Renal cortex interstitium (tissue), 11 donors: ENCODE results near the gene ARHGAP24. TPM values are rescaled to one million over a fixed set of nuclear protein-coding genes. Genes with fewer than 3 reads are reported as not detected.

Experiments
- DNase-seq, 11 donors: peaks; one replicate each; pipeline ENCODE4 v3.0.0-alpha.2; 2013; ENCODE audit warnings: low read depth in 9 of 11, low spot score in 4 of 11; ENCODE audit errors: extremely low read depth in 1 of 11
- polyA plus RNA-seq, 3 donors: library from polyadenylated mRNA; unstranded; fragments of 120-200 nt; gene quantifications; one replicate each; pipeline ENCODE4 v1.2.1, GENCODE V29; 2013; ENCODE audit not compliant: insufficient read length in 3 of 3

Gene ARHGAP24
- polyA plus RNA-seq, 3 donors: 101 to 124 (median 118) TPM

GRCh38 chr4:85744950-85745349 lies 270.0 kb downstream of the ARHGAP24 start:
- DNase-seq: no peak

DNA sequence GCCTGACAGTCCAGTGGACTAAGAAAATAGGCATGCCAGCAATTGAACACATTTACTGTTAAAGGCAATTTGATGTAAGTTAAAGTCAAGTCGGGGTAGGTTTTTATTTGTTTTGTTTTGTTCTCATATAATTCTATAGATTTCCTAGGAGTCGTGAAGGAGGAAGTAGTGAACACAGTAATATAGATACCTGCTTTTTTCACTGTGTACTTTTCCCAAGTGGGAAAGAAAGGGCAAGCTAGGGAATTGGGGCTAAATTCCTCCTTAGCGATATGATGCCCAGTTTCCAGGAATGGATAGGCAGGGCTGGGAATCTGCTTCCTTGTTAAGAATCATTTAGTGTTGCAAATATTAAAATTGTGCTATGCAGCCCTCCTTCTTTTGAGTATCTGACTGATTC lies 271.0 kb downstream of the ARHGAP24 start:
- no peak for DNase-seq

DNA sequence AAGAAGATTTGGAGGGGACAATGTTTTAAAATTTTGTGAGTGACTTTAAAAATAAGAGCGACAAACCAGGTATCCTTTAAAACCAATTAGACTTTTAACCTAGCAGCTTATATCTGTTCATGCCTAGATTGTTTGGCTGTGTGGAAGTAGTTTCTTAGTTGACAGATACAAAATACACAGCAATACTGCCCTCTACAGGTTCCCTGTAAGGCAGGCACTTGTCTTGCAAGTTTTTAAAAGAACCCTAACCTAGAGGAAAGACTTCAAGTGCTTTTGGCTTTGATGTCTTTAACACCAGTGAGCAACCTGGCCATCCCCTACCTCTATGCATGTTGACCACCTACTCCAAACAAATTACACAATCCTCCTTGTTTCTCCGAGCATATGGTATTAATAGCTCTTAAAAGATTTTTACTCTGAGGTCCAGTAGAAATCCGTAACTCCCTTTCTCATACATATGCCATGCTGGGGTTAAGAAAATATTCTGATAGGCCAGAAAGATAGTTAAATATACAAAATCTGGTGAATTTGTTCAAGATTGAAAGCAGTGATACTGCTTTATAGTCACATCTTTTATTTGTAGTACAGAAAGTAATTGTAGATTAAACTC lies 273.0 kb downstream of the ARHGAP24 start:
- peak; percentile 50 to 83 (median 66) for DNase-seq

DNA sequence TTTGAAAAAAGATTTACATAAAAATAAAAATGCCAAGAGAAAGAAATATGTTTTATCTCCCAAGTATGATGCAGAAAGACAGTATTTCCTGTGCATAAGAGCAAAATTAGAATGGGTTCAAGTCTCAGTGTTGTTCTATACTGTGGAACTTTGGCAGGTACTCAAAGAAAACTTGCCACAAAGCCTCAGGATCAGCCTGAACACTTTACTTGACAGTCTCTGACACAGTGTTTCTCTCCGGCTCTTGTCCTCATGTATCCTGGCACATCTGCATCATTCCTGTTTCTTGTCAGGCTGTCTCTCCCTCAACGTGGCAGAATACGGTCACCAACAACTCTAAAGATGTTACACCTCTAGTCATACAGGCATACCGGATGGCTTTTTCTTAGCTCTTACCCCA lies 273.7 kb downstream of the ARHGAP24 start:
- DNase-seq: no peak

- DNase-seq: no peak
Measured at GRCh38 chr4:85751866-85752265, 276.9 kb downstream of the ARHGAP24 start.

DNA sequence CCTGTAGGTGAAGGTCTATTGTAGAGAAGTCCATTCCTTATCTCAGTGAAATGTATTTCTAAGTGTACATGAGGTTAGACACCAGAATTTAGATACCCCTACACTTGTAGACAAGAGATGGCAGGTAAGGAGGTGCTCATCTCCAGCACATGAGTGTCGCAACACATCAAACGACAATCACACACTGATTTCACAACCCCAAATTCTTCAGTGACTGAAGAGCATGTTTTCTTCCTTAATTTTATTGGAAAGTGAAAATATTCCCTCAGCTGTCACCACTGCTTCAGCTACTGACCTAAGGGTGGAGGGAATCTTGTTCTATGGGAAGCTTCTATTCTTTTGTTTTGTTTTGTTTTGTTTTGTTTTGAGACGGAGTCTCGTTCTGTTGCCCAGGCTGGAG lies 280.3 kb downstream of the ARHGAP24 start:
- DNase-seq: no peak

GRCh38 chr4:85756938-85757337 lies 282.0 kb downstream of the ARHGAP24 start:
- DNase-seq: no peak

DNA sequence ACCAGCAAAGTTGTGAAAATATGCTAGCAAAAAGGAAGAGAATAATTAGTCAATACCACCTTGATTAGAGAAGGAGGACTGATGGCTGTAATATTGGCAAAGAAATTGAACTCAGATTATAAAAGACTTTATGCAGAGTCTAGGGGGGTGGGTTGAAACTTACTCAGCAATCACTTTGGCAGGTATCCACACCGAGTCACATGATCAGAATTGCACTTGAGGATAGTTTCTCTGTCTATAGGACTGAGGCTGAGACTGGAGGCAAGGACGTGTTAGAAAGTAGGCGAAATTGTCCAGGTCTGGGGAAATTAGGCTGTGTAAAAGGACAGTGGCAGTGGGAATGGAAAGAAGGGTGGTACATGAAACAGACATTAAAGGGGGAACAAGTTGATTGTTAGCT lies 284.4 kb downstream of the ARHGAP24 start:
- no peak for DNase-seq

- no peak for DNase-seq
Measured at GRCh38 chr4:85760511-85760910, 285.6 kb downstream of the ARHGAP24 start.

DNA sequence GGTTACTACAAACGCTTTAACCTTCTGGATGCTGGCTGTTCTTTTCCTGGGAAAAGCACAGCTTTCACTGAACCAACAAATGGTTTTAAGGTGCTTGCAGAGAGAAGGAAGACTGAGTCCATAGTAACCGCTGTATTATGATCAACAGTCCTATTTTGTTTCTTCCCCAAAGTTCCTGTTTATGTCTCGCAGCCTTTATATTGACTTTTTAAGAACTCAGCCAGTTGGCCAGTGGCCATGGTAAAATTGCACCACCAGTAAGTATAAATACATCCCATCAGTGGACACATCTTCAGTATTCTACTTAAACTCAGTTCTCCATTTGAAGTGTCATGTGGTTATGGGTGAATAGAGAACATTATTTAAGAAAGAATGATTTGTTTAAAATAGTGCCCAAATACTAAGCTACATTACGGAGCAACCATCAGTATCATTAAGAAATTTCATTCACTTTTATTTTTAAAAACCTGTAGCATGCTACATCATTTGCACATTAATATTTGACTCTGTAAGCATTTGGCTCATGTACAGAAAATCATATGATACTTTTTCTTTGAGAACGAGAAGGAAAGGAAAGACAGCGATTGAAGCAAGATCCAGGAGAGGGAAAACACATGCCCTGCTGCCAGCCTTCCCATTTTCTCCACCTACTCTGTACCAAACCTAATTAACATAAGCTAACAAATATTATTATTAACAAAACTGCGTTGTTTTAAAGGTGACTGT lies 287.0 kb downstream of the ARHGAP24 start:
- DNase-seq: no peak

GRCh38 chr4:85762529-85762871 lies 287.6 kb downstream of the ARHGAP24 start:
- no peak for DNase-seq

- DNase-seq: peak in 6 of 11 donors; percentile 36 to 63 (median 51)
Measured at GRCh38 chr4:85763202-85763601, 288.3 kb downstream of the ARHGAP24 start.

- no peak for DNase-seq
Measured at GRCh38 chr4:85767649-85768048, 292.7 kb downstream of the ARHGAP24 start.

- DNase-seq: no peak
Measured at GRCh38 chr4:85769009-85769408, 294.1 kb downstream of the ARHGAP24 start.

DNA sequence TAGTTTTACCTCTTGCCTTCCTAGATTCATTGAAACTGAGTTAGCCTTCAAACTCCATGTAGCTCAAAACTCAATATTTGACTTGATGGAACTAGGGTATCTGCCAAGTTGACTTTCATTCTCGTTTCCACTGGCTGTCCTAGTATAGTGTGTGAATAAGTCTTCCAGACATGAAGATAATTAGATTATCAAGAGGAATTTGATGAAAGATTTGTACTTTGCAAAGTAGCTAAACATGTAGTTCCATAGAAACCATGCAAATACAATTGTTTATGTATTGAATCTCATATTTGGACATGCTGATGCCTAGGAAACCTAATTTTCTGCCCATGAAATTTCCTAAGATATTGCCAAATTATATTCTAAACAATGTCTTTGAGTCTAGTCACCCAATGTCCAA lies 297.5 kb downstream of the ARHGAP24 start:
- no peak for DNase-seq

GRCh38 chr4:85773372-85773771 lies 298.4 kb downstream of the ARHGAP24 start:
- DNase-seq: no peak

- no peak for DNase-seq
Measured at GRCh38 chr4:85774000-85774399, 299.1 kb downstream of the ARHGAP24 start.

GRCh38 chr4:85774489-85774888 lies 299.5 kb downstream of the ARHGAP24 start:
- no peak for DNase-seq

DNA sequence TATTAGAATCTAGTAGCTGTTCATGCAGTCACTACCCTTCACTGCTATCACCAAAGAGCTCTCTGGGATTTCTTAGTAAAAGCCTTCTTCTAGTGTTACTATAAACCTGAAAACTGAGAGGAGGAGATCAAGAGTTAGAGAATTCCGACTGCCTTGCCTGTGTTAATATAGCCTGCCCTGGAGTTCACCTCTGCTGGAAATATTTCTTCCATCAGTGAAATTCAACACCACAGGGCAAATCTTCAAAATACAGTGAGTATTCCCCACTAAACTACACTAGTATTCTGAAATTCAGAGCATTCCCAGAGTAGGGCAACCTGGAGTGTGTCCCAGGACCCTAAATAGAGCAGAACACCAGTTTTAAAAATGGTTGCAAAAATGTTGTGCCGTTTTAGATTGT lies 301.1 kb downstream of the ARHGAP24 start:
- DNase-seq: no peak

- DNase-seq: no peak
Measured at GRCh38 chr4:85776579-85776978, 301.6 kb downstream of the ARHGAP24 start.
